AG09309 (cell line): ENCODE data around the gene HSPBP1.

Experiments
- DNase-seq: peaks from one replicate; pipeline ENCODE4 v3.0.0-alpha.2; 2010; ENCODE audit warnings: low read depth
- H3K4me3 ChIP-seq: 2 replicates; pipeline ENCODE4 v1.5.1; 2011; ENCODE audit warnings: mild to moderate bottlenecking, low read depth, low read length, moderate library complexity; ENCODE audit not compliant: control insufficient read depth
- TF ChIP-seq, protein P1 (sequence below): IDR thresholded peaks from 2 replicates; pipeline ENCODE4 v1.5.1; 2011; ENCODE audit warnings: mild to moderate bottlenecking, low read depth, low read length, inconsistent platforms; ENCODE audit not compliant: insufficient read depth, control insufficient read depth; ENCODE audit errors: missing control alignments

The HSPBP1 gene

GRCh38 chr19:55230329-55230728 is 49.6 kb downstream of the HSPBP1 start:
- H3K4me3 ChIP-seq, result no peak overlapping the region
- no peak for DNase-seq
- TF ChIP-seq, protein P1, sequence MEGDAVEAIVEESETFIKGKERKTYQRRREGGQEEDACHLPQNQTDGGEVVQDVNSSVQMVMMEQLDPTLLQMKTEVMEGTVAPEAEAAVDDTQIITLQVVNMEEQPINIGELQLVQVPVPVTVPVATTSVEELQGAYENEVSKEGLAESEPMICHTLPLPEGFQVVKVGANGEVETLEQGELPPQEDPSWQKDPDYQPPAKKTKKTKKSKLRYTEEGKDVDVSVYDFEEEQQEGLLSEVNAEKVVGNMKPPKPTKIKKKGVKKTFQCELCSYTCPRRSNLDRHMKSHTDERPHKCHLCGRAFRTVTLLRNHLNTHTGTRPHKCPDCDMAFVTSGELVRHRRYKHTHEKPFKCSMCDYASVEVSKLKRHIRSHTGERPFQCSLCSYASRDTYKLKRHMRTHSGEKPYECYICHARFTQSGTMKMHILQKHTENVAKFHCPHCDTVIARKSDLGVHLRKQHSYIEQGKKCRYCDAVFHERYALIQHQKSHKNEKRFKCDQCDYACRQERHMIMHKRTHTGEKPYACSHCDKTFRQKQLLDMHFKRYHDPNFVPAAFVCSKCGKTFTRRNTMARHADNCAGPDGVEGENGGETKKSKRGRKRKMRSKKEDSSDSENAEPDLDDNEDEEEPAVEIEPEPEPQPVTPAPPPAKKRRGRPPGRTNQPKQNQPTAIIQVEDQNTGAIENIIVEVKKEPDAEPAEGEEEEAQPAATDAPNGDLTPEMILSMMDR, result no peak

DNA sequence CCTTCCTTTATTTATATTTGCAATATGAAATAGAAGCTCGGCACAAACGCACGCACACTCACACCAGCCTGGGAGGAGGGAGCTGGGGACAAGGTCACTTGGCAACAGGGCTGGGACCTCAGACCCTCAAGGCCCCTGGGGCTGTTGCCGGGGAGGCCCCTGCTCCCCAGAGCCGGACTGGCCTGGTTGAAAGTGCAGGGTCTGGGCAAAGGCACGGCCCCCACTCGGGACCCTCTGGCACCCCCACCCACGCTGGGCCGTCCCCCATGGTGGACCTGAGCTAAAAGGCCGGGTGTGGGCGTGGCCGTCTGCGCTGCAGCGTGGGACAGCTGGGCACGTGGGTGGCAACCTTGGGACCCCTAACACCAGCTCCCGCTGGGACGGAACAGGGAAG is 50.1 kb downstream of the HSPBP1 start:
- TF ChIP-seq, protein P1, result no peak
- no peak for DNase-seq
- H3K4me3 ChIP-seq, result no peak overlapping the region

DNA sequence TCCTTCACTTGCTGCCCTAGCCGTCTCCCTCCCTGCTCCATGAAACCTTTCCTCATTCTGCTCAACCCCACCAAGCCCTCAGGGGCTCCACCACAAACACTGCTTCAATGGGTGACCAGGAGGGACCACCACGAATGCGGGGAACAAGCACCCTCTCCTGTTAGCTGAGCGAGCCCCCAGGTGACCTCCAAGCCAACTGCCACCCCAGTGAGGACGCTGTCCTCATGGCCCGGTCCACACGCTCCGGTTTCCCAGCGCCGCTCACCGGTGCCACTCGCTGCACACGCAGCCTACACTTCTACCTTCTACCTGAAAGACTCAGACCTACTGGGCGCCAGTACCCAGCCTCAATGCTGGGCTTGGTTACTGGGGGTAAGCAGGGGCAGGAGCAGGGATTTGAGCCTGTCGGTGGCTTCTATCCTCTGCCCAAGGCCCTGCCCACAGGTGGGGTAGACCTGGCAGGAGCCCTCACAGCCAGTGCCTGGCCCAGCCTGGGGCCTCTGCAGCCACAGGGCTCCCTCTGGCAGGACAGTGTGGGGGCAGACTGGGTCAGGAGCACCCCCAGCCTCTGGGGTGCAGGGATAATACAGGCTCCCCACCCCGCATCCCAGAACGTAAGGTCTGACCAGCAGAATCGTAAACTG is 50.6 kb downstream of the HSPBP1 start:
- TF ChIP-seq, protein P1, result no peak
- no peak for DNase-seq
- H3K4me3 ChIP-seq, result no peak overlapping the region

DNA sequence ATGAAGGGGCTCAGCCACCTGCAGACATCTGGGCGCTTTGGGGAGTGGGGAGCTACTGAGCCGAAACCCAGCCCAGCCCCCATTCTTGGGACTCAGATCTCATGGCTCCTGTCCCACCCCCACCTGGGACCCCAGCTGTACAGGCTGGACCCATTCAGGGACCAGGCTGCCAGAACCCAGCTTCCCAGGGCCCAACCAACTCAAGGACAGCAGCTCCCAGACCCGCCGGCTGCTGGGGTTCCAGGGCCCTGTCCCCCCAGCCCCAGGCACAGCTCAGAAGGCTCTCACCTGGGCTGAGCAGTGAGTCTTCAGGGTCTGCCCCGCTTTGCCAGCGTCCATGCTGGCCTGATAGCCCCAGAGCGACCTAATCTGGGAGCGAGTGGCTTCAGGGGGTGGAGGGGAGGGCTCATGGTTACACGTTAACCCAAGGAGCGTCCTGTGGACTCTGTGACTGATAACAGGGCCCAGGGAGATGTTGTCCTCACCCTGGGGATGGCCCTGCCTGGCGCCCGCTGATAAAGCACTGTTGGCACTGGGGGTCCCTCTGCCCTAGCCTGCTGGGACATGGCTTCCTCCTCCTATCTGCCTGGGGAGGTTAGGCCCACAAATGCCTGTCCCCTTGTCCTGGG is 51.4 kb downstream of the HSPBP1 start, which contains the start of gene TMEM86B:
Gene TMEM86B (minus strand): TSS at position 361 of the 629 bp plus-strand sequence. CDS start 22 bp downstream, at position 339.
- no peak for DNase-seq
- H3K4me3 ChIP-seq, result no peak within 1 kb of the TSS
- TF ChIP-seq, protein P1, result no peak

DNA sequence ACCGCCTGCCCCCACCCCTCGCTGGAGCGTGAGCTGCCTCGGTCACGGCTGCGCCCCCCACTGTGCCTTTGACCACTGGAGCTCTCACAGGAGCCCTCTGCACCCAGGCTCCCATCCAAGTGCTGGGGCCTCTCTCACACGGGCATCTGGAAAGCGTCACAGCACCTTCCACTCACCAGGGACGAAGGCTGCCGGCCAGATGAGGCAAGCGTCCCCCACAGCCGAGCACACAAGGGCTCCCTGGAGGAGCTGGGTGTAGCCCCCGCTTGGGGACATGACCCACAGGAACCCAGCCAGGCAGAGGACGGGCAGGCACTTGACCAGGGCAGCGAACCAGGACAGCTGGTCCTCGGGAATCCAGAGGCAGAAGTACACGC is 51.9 kb downstream of the HSPBP1 start:
- DNase-seq, result no peak
- TF ChIP-seq, protein P1, result no peak
- no peak overlapping the region for H3K4me3 ChIP-seq

- no peak overlapping the region for H3K4me3 ChIP-seq
- TF ChIP-seq, protein P1, result no peak
- DNase-seq, result no peak
These were observed 52.5 kb downstream of the HSPBP1 start for GRCh38 chr19:55227241-55228014.
